HG03457 (cell line): Measurements from ENCODE around the gene MPV17.
"Not testable (repeated sequence)": the region's sequence is repeated elsewhere in the genome, so short reads cannot be mapped to it uniquely, and the experiment has no call there.

Experiments
- ATAC-seq: cut with Tn5 transposase; IDR thresholded peaks from one replicate; pipeline ENCODE4 v1.9.1; 2021; ENCODE audit warnings: moderate number of reproducible peaks; ENCODE audit not compliant: unreplicated experiment

MPV17 gene

DNA sequence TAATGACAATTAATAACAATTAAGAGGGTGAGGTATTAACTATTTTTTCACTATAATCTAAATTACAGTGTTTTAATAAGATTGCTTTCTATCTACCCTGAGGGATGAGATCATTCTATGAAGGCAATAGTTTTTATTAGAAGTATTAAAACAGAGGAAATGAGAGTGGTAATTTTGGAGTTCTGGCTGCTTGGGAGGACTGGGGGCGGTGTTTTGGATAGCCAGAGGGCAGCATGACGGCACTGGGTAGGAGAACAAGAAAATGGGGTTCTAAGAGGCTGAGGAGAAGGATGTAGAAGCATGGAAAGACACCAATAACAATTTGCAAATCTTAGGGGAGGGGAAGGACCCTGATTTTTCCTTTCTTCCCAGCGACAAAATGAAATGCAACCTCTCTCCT is 52.8 kb downstream of the MPV17 start:
- ATAC-seq: no peak

GRCh38 chr2:27268296-27268695 is 54.6 kb downstream of the MPV17 start:
- not testable (repeated sequence) for ATAC-seq

GRCh38 chr2:27265536-27265870 is 57.4 kb downstream of the MPV17 start:
- no peak for ATAC-seq

DNA sequence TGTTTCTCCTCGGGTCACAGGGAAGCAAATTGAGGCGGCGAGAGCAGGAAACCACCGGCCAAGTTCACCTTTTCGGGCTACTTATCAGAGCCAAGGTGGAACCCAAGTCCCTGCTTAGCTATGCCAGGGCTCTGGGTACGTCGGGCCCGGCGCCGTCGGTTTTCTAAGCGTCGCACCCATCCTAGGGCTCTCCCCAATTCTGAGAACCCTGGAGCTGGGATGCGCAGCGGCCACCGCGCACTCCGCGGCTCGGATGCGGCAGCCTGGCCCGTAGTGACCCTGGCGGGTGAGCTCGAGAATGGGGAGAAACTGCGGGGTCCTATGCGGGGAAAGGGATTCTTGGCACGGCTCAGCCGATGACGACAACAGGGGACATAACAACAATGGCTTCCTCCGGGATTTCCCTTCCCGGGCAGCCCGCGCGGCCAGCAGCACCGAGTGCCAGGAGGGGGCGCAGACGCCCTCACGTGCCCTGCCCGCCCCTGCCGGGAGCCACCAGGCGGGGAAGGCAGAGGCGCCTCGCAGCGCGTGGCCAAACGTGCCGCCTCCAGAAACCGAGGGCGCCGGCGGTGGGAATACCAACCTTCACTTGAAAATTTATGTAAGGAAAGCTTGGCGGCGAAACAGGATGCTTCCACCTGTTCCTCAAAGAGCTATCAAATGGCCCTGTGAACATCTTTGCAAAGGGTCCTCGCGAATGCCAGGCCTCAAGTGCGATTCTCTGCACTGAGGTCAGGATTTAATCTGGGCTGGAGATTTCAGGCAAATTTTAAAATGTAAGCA is 58.0 kb downstream of the MPV17 start:
- no peak for ATAC-seq

- no peak for ATAC-seq
Measured at GRCh38 chr2:27264253-27264752, 58.6 kb downstream of the MPV17 start.

DNA sequence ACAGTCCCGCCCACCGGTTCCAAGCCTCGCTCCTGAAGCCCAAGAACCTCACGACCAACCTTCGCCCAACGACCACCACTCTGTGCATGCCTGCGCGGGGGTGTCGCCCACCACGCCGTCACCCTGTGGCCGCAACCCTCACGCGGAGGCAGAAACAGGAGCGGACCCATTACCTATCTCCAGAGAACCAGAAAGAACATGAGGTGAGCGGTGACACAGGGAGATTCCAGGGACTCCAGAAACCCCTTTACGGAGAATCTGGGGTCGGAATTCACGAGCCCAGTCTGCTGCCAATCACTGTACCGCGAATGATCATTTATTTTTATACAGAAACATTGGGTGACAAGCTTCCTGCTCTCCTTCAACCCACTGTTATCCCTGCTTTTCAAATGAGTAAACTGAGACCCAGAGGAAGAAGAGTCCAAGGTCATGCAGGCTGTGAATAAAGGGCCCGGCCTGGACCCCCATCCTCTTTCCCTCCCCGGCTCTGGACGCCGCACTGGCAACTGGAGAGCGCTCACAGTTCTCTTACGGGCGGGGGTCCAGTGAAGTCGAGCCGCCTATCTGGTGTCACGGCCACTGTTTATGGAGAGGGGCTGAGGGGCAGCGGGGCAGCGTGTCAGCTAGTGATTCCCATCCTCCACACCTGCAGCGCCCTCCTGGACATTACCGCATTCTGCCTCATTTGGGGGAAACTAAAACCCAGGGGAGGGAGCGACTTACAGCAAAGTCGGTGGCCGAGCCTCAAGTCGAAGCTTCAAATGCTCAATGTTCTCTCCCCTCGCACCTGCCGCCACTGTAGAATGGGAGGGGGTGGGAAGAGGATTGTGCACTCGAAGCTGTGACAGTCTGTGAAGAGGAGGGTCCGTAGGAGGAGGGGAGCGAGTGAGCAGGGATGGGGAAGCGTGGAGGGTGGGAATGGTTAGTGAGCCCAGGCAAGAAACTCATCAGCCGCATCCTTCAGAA is 59.3 kb downstream of the MPV17 start:
- no peak for ATAC-seq

- no peak for ATAC-seq
Measured at GRCh38 chr2:27262379-27263286, 60.3 kb downstream of the MPV17 start, which contains the start of gene SLC30A3. Gene SLC30A3, minus strand, starts transcription at chr2:27263047. Its CDS starts 141 bp downstream, at chr2:27262906.

- ATAC-seq: no peak
Measured at GRCh38 chr2:27261926-27262298, 61.0 kb downstream of the MPV17 start.

GRCh38 chr2:27261241-27261925 is 61.5 kb downstream of the MPV17 start:
- no peak for ATAC-seq
